Activated T-cell treated with anti-CD3 and anti-CD28 coated beads for 48 hours (primary cell): ENCODE results near the gene IL1RL2.

Source experiments
- DNase-seq: peaks from one replicate; pipeline ENCODE4 v3.0.0-alpha.2; 2020; ENCODE audit warnings: low read depth

IL1RL2 gene

DNA sequence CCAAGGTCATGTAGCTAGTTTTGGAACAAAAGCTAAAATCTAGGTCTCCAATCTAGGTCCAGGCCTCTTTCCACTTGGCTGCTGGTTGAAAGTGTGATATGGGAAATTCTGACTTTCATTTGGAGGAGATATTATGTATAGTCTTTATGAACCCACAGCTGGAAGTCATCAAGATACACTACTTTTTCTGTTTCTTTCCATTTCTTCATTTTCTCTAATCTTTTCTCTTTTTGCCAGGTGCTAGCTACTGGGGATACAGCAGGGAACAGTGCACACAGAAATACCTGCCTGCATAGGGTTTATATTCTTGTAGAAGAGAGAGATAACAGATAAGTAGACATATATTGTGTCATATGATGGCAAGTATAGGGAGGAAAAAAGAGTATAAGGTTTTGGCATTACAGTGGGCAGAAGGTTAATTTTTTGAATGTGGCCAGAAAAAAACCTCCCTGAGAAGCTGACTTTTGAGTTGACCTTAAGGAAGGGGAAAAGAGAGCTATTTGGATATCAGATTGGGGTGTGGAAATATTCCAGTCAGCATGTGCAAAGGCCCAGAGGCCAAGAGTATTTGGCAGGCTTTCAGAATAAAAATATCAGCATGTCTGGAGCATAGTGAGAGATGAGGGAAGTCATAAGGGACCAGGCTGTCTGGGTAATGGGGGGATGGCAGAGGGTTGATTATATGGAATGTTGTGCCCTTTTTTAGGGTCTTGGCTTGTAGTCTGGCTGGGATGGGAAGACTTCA, 28.6 kb upstream of the IL1RL2 start:
- DNase-seq: no peak

DNA sequence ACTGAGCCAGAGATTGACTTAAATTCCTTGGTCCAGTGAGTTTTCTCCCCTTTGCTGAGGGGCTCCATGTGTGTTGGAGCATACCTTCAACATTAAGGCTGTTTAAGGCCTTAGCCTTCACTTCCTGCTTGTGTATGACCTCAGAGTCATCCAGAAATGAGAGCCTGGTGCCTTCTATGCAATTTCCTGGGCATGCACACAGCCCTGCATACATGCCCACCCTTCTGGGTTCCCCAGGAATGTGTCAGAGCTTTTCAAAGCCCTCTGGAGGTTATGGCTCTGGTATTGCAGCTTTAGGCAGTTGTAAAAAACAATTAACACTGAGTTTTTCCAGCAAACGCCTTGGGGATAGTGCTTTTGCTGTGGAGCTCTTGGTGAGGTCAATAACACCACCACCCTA, 27.5 kb upstream of the IL1RL2 start:
- no peak for DNase-seq

DNA sequence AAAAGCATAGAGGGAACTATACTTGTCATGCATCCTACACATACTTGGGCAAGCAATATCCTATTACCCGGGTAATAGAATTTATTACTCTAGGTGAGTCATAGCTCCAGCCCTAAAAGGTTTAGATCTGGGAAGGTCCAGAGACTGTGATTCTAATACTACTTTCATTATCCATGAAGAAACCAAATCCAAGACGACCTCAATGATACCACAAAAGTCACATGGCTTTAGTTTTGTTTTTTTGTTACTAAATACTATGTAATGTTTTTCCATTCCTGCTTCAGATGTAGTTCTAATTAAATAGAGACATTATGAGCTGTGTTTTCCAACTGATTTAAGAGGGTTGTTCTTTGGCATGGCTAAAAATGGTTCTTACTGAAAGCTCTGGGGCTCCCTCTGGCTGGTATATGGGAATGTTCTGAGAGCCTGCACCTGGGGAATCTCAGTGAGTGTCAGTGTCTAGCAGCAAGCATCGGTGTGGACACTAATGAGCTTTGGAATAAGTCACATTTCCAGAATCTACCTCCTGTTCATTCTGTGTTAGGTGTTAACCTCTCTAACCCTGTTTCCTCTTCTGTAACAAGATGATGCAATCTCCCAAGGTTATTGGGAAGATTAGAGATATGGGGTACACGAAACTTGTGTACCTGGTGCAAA, 20.5 kb upstream of the IL1RL2 start:
- DNase-seq: no peak

- DNase-seq: no peak
Measured at GRCh38 chr2:102168026-102168771, 18.6 kb upstream of the IL1RL2 start.

DNA sequence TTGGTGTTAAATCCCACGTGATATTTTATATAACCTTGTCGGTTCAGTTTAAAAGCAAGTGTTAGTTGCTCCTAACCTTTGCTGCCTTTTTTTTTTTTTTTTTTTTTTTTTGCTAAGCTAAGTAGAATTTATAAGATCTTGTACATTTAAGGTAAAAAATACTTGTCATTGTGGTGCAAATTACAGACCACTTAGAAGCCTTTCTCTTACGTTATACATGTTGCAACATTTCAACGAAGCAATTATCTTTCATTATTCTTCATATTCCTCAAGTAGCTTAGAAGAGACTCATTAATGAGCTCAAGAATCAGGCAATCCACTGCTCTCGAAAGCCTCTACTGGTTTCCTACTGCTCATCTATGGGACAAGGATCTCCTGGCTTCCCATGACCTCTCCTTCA, 14.9 kb upstream of the IL1RL2 start:
- DNase-seq: no peak

- no peak for DNase-seq
Measured at GRCh38 chr2:102172745-102173144, 14.1 kb upstream of the IL1RL2 start.

GRCh38 chr2:102176172-102176571, 10.7 kb upstream of the IL1RL2 start:
- DNase-seq: no peak

- DNase-seq: no peak
Measured at GRCh38 chr2:102177814-102178478, 8.9 kb upstream of the IL1RL2 start.

- no peak for DNase-seq
Measured at GRCh38 chr2:102179061-102179460, 7.8 kb upstream of the IL1RL2 start.

DNA sequence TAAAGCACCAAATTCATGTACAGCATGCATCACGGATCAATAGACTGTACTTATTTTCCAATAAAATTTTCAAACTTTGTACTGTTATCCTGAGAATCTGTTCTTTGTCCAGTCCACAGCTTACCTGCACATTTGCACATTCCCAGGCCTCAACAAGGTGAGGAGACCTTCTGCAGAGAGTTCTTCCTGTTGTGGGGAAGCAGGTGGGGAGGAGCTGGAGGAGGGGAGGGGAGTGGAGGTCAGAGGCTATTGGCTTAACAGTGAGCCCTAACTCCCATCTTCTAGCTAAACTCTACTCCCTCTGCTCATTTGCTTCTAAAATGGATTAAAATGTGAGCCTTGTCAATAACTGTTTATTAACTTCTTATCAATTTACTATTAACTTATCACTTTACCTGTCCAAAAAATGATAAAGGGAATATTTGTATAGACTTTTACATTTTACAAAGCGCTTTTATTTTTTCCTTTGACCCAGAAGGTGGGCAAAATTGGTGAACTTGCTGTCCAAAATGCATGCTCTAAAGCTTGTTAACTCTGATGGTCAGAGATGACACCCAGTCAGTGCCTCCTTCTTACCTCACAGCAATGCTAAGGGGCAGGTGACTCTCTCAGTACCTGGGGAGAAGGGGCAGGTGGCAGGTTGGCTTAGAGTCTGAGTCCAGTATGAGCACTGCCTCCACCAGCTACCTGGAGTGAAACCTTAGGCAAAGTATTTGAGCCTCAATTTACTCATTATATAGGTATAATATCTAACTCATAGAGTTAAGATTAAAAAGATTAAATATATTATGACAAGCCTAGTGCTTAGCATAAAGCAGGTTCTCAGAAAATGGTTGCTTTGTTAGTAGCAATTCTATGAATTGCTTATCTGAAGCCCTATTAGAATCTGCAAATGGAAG, 6.8 kb upstream of the IL1RL2 start:
- no peak for DNase-seq

DNA sequence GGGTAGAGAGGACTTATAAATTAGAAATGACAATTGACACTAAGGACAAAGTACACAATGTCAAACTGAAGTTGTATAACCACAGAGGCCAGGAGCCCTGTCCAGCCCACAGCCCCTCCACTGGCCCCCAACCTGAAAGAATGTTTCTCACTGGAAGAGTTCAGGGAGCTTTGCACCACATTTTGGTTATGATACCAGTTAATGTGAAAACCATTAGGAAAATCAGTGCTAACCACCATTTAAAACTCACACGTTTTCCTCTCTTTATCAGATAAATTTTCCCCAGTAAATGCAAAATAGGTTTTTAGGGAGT, 6.2 kb upstream of the IL1RL2 start:
- DNase-seq: no peak

DNA sequence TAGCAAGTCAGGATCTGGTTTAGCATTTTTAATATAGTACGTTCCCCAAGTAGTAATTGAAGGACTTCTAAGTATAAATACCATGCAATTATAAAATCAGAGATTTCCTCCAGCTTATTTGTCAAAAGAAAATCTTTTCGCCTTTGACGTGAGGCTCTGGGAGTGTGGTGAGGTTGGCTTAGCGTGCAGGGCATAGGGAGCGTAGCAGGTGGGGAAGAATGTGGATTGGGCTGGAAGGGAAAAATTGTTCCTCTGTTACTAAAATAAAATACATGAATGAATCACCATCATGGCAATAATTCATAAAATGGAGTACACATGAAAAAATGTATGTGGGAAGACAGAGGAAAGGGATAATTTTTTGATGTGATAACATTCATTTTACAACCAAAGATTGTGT, 5.4 kb upstream of the IL1RL2 start:
- no peak for DNase-seq

GRCh38 chr2:102181919-102182635, 4.7 kb upstream of the IL1RL2 start:
- DNase-seq: no peak

- DNase-seq: no peak
Measured at GRCh38 chr2:102184018-102184417, 2.8 kb upstream of the IL1RL2 start.

DNA sequence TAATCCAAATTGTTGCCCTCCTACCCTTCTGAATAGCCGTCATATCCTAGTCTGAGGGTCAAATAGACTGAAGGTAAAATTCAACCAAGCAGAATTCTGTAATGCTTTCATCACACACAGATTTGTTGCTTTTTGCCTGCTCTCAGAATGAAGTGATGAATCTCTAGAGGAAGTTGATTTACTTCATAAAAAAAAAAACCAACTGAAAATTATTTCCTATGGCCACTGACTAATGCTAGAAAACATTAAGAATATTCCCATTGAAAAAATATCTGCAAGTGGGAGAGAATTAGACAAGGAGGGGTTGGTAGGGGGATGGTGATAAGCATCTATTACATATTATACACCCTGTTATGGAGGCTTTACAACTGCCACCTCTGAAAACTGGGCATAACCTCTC, 2.3 kb upstream of the IL1RL2 start:
- no peak for DNase-seq

DNA sequence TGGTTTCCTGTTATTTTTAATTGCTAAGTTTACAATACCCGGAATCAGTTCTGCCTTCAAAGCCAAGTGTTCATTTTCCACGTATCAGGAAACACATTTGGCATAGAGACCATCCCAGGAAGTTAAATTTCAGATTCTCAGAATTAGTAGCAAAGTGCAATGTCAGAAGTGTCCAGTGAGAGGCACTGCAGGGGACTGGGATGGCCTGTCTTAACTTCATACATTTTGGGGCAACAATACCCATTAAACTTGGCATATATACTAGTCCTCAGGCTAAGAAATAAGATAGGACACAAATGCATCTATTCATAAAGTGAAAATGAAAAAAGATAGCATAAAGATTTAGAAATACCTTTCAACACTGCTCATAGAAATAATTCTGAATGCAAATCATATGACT, 1.5 kb upstream of the IL1RL2 start:
- DNase-seq: no peak

- DNase-seq: peak; percentile 48
Measured at GRCh38 chr2:102187496-102188150, 800 bp downstream of the IL1RL2 start.

DNA sequence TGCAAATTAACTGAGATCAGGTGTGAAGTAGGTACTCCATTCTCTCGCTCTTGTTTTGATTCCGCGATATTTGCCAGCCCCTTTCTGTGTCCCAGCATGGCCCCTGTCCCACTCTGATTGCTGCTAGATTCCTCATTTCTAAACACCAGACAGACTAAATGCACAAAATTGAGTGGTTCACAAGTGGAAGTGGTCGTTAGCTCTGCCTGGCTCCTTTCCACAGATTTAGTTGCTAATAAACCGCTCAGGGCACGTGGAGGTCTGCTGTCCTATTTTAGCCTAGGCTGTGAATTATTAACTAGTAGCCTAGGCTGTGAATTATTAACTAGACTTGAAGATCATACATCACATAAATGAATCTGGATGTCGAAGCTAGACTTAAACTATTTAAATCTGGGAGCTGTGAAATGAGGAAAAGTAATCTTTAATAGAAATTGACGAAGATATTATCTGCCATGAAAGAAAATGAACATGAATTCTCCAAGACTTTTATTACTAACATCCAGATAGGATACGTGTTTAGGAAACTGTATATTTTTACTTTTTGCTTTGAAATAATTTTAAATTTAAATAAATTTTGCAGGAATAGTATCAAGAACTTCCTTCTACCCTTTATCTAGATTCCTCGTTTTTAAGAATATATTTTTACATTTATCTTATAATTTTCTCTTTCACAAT, 3.7 kb downstream of the IL1RL2 start:
- no peak for DNase-seq

GRCh38 chr2:102191501-102191900, 4.7 kb downstream of the IL1RL2 start:
- no peak for DNase-seq

- DNase-seq: no peak
Measured at GRCh38 chr2:102193074-102193473, 6.3 kb downstream of the IL1RL2 start.
